Measurements from ENCODE around the gene CABP1.
"Not testable (repeated sequence)": the region's sequence is repeated elsewhere in the genome, so short reads cannot be mapped to it uniquely, and the experiment has no call there.

CABP1 gene

DNA sequence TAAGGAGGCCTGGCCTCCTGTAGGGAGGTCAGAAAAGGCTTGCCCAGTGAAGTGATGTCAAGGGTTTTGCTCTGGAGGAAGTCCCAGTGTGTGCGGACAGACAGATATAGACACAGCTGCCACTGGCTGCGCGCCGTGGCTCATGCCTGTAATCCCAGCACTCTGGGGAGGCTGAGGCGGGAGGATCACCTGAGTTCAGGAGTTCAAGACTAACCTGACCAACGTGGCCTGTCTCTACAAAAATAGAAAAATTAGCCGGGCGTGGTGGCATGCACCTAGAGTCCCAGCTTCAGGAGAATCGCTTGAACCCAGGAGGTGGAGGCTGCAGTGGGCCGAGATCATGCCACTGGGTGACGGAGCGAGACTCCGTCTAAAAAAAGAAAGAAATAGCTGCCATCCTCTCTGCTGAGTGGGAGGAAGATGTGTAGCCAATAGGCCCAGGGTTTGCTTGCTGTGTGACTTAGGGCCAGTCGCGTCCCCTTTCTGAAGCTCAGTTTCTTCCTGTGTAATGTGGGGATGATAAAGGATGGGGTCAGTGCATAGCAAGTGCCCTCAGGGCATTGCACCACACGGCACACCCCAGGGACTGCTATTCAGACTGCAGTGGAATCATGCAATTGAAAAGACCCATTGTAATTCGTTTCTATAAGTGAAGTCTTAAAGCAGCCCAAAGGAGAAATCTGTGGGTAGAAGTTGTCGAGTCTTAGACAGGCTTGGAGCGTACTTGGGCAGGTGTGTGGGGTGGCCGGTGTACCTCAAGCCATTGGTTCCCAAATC lies 27.9 kb downstream of the CABP1 start:
- no peak for DNase-seq (ENCODE audit: low spot score)

DNA sequence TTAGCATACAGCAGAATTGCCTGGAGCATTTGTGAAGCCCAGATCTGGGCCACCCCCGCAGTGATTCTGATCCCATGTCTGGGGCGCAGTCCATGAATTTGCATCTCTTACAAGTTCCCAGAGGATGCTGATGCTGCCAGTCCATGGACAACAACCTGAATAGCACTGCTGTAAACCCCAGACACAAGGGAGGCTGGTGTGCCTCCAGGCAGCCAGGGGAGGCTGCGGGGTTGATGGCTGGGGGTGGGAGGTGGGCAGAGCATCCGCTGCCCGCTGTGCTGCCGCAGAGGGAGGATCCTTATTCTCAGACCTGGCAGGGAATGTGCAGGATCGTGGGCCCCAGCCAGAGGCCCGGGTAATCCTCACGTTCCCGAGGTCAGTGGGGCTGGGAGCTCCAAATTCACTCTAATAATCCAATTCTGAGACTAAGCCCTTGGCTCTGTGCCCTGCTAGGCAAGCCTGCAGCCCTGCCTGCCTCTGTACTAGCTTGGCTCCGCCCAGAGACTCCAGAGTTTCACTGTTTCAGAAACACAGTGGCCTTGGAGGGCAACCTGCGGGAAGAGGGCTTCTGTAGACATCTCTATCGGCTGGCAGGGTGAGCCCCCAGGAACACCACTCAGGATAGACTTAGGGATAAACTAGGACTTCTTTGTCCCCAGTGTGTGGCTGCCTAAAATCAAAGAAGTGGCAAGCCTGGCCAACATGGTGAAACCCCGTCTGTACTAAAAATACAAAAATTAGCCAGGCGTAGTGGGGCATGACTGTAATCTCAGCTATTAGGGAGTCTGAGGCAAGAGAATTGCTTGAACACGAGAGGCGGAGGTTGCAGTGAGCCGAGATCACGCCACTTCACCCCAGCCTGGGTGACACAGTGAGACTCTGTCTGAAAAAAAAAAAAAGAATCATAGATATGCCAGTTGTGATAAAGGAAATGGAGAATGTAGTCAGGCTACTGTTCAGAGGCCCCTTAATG lies 28.7 kb downstream of the CABP1 start:
- DNase-seq (ENCODE audit: low spot score): peak; percentile 55

DNA sequence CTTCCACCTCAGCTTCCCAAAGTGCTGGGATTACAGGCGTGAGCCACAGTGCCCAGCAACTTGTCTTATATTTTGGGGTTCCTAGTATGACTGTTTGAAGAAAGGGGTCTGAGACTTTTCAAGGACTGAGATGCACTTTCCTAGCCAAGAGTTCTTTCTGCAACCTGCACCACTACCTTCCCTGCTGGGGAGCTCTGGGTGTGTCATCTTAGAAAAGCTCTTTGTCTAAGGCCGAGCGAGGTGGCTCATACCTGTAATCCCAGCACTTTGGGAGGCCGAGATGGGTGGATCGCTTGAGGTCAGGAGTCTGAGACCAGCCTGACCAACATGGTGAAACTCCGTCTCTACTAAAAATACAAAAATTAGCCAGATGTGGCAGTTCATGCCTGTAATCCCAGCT lies 29.8 kb downstream of the CABP1 start:
- not testable (repeated sequence) for DNase-seq (ENCODE audit: low spot score)

DNA sequence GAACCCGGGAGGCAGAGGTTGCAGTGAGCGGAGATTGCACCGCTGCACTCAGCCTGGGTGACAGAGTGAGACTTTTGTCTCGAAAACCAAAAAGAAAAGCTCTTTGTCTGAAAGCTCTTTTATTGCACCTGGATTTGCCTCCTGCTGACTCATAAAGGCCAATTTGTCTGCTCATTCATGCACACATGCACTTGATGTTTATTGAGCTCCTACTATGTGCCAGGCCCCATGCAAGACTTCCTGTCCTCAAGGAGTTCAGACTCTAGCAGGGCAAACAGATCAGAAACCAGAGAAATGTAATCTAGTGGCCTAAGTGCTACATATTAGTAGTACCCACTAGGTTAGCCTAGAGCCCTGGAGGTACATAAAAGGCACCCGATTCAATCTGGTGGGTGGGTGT lies 30.2 kb downstream of the CABP1 start:
- no peak for DNase-seq (ENCODE audit: low spot score)

DNA sequence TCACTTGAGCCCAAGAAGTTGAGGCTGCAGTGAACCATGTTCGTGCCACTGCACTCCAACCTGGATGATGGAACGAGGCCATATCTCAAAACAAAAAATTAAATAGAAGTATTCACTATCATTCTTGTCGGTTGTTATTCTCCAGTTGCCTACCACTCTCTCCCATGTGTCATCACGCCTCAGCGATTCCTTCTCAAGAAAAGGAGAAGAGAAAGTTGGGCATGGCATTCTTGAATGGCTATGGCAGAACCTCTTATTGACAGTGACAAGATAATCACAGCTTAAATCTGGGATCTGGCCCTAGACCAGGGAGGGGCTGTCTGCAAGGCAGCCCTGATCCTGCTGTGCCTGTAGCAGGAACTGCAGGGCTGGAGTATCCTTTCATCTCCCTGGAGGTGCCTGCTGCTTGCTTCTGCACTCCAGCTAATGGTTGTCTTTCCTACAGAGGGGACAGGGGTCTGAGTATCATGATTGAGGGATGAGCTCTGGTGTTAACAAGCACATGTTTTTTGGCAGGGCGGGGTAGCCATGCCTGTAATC lies 33.7 kb downstream of the CABP1 start:
- DNase-seq (ENCODE audit: low spot score): no peak

DNA sequence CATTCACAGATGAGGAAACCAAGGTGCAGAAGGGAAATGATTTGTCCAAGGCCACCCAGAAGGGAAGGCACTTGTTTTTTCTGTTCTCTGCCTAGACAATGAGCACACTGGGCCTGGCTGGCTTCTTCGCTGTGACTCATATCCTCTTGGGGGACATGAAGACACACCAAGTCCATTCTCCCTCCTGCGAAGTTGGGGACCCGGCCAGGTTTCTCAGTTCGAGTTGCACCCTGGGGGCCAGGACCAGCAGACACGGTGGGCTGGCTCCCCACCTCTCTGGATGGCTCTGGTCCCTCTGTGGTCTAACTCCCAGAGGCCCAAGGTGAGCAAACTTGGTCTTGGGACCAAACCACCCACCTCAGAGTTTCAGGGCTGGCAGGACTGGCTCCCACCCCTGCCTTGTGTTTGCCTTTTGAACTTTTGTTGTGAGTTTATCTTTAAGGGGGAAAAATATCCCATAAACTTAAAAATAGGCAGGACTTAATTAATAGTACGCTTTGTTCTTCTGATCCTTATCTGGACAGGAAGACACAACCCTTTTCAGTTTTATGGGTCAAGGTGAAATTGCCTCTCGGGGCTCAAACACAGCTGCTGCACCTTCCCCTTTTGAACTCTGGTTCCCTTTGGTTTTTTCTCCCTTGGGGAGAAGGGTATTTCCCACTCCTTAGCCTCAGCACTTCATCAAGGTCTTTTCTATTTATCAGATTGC lies 37.5 kb downstream of the CABP1 start:
- no peak for DNase-seq (ENCODE audit: low spot score)

DNA sequence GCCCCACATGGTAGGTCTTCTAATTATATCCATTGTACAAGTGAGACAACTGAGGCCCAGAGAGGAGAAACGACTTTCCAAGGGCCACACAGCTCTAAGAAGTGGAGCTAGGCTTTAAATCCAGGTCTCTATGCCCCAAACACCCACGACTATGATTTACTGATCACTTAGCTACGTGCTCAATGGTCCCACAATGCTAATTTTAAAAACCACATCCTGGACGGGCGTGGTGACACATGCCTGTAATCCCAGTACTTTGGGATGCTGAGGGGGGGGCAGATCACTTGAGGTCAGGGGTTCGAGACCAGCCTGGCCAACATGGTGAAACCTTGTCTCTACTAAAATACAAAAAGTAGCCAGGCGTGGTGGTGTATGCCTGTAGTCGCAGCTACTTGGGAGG lies 38.1 kb downstream of the CABP1 start:
- no peak for DNase-seq (ENCODE audit: low spot score)

DNA sequence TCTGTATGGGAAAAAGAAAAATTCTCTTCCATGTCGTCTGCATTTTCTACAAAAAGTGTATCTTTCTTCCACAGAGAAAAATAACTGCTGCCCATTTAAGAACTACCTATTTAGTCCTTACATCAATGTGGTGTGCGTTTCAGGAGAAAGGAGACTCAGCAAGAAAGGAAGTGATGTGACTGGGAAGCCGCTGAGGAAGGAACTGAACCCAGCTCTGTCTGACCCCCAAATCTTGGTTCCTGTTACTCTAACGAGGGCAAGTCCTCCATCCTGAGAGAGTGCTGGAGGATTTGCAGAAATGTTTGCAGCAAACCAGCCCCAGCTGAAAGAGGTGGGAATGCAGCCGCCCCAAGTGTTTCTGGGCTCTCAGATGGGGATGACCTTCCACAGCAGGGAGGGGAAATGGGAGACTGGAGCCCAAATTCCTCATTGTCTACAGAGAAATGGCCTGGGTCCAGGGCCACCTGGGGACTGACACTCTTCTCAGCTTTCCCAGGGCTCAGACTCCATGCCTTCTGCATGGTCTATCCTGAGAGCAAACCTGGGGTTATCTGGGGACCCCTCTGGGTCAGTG lies 39.8 kb downstream of the CABP1 start:
- DNase-seq (ENCODE audit: low spot score): no peak

DNA sequence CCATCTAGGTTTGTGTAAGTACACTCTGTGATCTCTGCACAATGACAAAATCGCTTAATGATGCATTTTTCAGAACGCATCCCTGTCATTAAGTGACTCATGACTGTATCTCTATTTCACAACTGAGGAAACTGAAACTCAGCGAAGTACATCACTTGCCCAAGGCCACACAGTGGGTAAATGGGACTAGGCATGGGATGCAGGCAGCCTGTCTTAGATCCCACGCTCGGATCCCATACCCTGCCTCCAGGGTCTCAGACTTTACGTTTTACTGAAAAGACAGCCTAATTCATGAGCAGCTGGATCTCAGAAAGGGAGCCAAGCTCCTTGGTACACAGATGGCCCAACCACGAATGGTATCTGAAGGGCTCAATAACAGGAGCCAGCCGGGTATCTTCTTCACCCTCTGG lies 44.1 kb downstream of the CABP1 start:
- no peak for DNase-seq (ENCODE audit: low spot score)

DNA sequence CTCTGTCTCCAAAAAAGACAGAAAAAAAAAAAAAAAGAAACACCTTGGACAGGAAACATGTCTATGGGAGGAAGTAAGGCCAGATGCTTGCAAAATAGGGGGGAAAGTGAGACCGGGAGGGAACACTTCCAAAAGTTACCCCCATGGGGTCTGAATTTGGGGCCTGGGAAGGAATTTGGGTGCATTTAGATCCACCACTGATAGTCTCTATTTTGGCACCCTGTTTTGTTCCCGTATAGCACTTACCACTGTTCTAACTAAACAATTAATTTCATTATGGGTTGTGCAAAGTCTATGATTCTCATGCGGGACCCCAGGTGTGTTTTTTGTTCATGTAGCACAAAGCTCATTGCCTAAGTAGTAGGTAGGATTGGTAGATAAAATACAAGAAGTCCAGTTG lies 45.1 kb downstream of the CABP1 start:
- DNase-seq (ENCODE audit: low spot score): no peak

DNA sequence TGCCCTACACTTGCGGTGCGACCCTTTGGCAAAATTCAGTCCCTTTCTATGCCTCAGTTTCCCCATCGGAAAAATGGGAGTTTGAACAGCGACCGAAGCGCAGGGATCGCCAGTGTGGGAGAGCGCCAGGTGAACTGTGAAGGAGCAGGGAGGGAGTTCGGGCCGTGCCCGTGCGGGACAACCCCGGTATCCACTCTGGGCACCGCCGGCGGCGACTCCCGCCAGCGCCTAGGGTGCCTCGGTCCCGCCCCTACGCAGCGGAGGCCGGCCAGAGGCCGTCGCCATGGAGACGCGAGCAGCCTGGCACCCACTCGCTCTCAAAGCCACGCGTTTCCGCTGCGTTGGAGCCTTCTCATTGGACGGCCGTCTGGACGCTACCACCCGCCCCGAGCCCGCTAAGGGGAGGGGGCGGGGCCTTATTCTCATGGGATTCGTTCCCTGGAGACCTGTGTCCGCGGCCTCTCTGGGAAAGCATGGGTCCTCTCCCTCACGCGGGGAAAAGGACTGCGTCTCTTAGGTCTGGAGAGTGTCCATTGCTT lies 45.8 kb downstream of the CABP1 start:
- peak; percentile 96 for DNase-seq (ENCODE audit: low spot score)

DNA sequence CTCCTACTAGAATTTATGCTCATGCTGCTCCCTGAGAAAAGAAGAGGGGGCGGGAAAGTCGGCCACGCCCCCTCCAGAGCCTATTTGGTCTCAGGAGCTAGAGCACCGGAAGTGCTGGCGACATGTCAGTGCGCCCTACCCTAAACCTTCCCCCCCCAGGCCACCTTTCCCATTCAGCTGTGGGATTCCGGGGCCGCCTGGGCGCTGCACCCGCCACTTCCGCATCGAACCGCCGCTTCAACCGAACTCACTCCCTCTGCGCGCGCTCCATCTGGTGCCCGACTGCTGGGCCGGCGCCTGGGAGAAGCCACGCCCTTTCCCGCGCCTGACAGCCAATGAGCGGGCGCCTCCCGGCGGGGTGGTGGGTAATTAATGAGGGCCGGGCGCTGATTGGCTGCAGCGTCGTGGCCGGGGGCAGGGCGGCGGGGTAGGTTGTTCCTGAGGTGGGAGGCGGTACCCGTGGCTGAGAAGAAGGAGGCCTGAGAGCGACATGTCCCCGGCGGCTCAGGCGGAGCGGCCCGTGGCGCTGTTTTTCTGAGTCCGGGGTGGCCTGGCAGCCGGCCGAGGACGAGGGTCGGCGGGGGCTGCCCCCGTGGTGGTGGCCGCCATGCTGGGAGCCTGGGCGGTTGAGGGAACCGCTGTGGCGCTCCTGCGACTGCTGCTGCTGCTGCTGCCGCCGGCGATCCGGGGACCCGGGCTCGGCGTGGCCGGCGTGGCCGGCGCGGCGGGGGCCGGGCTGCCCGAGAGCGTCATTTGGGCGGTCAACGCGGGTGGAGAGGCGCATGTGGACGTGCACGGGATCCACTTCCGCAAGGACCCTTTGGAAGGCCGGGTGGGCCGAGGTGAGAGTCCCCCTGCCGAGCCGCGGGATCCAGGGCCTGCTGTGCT lies 46.5 kb downstream of the CABP1 start, which contains the start of gene MLEC:
Gene MLEC (plus strand): TSS at position 460 of the 888 bp plus-strand sequence. CDS start 148 bp downstream, at position 608.
- peak; percentile 100 for DNase-seq (ENCODE audit: low spot score)

DNA sequence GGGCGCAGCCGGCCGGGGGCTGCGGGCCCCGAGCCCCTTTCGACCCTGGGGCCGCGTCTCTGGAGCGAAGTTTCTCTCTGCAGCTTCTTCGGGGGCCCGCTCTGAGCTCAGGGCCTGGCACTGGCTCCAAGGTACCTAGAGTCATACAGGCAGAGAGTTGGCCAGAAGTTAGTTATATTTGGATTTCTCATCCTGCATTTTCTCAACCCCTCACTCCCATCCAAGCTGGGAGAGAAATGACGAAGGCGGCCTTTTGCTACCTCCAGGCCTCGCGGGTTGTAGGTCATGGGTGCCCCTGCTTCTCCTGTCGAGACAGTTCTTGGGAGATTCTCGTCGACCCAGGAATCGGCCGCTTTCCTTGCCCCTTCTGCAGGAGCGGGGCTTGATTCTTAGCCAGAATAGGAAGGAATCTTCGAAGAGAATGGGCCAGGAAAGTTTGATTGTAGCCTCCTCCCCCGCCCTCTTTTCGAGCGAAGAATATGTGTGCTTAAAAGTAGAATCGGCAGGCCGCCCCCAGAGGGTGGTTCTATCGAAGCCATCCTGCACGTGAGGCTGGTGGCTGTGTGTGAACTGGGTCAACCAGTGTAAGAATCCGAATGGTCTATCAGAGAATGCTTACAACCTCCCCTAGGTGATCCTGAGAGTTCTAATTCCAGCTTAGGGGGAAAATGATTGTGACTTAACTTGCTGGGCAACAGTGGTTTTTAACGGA lies 47.3 kb downstream of the CABP1 start:
- DNase-seq (ENCODE audit: low spot score): peak; percentile 18

DNA sequence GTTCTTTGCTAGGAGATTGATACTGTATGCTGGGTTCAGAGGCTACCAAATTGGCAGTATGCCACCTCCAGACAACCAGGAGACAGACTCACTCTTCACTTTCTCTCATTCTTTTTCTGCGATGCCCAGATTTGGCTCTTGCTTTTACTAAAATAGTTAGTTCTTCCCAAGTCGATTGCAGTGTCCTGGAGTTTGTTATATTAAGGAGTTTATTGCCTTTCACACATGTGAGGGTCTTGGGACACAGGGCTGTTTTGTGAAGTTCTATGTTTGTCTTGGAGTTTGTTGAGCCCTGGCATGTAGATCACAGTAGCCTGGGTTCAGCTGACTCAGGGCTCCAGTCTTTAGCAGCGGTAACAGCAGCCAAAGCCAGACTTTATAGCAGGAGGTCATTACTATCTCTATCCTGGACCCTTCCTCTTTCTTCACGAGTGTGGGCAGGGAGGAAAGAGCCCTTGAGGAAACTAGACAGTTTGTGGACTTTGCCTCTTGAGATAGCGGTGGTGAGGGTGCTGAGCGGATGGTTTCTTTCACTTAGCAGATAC lies 48.2 kb downstream of the CABP1 start:
- no peak for DNase-seq (ENCODE audit: low spot score)

DNA sequence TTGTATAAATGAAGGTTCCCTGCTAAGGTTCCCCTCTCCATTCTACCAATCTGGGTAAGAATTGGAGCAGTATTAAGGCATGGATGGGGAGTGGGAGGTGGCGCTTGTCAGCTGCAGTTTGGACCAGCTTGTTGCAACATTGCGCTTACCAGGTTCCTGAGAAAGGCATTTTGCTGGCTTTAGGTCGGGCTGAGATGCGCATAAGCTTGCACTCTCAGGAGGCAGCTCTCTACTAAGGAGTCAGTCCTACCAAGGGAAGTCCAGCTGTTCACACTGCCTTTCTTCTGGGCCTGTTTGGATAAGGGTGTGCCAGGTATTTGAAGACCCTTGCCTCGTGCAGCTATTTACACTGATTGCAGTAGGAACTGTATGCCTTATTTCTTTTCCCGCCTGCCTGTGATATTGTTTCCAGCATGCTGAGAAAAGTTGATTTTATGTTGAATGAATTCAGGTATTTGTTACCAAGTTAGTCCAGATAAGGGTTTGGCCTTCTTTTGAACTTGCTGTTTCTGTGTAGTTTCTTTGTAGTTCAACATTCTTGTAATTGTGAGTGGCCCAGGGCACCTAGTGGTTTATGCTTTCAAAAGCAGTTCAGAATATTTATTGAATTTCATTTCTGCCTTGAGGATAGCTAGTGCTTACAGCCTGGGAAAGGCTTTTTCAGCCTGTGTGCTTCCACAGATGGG lies 49.1 kb downstream of the CABP1 start:
- DNase-seq (ENCODE audit: low spot score): no peak

DNA sequence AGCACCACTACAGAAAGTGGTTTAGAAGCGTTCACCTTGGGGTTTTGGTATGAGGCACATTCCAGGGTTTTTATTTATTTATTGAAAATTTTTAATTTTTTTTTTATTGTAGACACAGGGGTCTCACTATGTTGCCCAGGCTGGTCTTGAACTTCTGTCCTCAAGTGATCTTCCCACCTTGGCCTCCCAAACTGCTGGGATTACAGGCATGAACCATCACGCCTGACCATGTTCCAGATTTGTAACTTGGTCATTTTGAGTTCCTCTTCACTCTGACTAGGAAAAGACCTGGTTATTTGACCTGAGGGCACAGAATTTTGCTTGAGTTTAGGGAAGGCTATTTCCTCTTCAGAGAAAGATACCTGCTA lies 49.6 kb downstream of the CABP1 start:
- DNase-seq (ENCODE audit: low spot score): no peak

DNA sequence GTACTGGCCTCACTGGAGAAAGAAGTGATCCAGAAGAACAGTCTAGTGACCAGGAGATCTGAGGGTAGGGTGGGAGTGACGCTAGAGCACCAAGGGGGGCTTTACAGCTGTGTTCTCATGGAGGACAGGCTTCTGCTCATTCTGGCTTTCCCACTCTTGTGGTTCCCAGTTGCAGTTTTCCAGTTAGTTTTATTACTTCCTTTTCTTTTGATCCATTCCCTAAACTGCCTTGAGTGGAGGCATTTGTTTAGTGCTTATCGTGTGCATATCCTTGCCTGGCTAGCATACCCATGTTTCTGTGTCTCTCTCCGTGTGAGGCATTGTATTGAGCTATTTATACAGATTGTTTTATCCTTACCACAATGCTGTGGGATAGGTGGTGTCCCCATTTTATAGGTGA lies 50.6 kb downstream of the CABP1 start:
- DNase-seq (ENCODE audit: low spot score): no peak

DNA sequence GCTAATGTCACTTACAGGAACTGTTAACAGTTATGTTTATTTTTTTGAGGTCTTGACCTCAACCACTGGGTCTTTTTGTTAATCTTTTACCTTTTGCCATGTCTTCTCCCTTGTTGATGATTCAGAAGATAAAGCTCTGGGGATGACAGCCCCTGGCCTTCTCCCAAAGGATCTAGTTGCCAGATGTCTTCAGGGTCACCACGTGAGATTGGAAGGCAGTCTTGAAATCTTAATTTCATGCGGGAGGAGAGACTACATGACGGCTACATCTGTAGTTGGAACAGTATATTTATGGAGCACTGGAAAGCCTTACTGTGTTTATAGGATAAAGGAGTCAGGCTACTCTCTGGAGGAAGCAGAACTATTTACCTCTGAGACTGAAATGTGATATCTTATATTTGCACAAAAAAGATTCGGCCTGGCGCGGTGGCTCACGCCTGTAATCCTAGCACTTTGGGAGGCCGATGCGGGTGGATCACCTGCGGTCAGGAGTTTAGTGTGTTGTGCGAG lies 52.2 kb downstream of the CABP1 start:
- DNase-seq (ENCODE audit: low spot score): peak; percentile 43

DNA sequence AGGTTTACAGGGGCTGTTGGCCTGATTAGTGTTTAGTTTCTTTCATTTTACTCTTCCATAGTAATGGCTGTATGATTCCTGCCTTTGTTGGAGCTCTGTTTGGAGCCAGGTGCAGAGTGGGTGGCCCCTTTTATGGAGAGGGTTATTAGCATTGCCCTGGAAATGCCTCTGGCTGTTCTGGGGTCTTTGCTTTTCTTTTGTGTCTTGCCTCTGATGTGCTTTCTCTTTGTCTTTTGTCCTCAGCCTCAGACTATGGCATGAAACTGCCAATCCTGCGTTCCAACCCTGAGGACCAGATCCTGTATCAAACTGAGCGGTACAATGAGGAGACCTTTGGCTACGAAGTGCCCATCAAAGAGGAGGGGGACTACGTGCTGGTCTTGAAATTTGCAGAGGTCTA lies 53.4 kb downstream of the CABP1 start:
- DNase-seq (ENCODE audit: low spot score): no peak
